ENCODE data around the gene RBFOX2. TPM values are rescaled to one million over a fixed set of nuclear protein-coding genes. Genes with fewer than 3 reads are reported as not detected.

RBFOX2 gene
- total RNA-seq, 1 donor from 2014 or later = 70.0 TPM

- Histone ChIP-seq H3K36me3 (no peaks in the 10 kb centered on the region), H3K27ac (peak overlapping the region; percentile 95), H3K27me3 (no peaks in the 10 kb centered on the region), H3K4me1 (peaks cover 37% of the 10 kb centered on the region), H3K9me3 (no peaks in the 10 kb centered on the region), H3K4me3 (peak overlapping the region; percentile 88 to 97)
- no peak for DNase-seq (ENCODE audit: extremely low spot score in 2 of 2)
- intact Hi-C loops (cut with DNase I) = no loop called here
- TF ChIP-seq CTCF (IDR thresholded peaks at IDR 0.05) = no peak
- TF ChIP-seq POLR2A (IDR thresholded peaks at IDR 0.05) = no peak
- no peak for TF ChIP-seq POLR2AphosphoS5 (IDR thresholded peaks at IDR 0.05; ENCODE audit: insufficient read depth in 1 of 2, low read depth in 1 of 2)
These were observed 534 bp downstream of the RBFOX2 start for GRCh38 chr22:36027935-36028645.

GRCh38 chr22:36027579-36027934 lies 1.1 kb downstream of the RBFOX2 start:
- Histone ChIP-seq H3K36me3 (no peaks in the 10 kb centered on the region), H3K27me3 (no peaks in the 10 kb centered on the region), H3K27ac (peak overlapping the region; percentile 95), H3K9me3 (no peaks in the 10 kb centered on the region), H3K4me1 (peaks cover 43% of the 10 kb centered on the region), H3K4me3 (peak overlapping the region; percentile 88 to 97)
- no peak for TF ChIP-seq POLR2AphosphoS5 (IDR thresholded peaks at IDR 0.05; ENCODE audit: insufficient read depth in 1 of 2, low read depth in 1 of 2)
- TF ChIP-seq POLR2A (IDR thresholded peaks at IDR 0.05) = no peak
- no peak for TF ChIP-seq CTCF (IDR thresholded peaks at IDR 0.05)
- DNase-seq (ENCODE audit: extremely low spot score in 2 of 2) = no peak
- intact Hi-C loops (cut with DNase I) = no loop called here

- Histone ChIP-seq H3K9me3 (no peaks in the 10 kb centered on the region), H3K27ac (peak overlapping the region; percentile 95), H3K4me3 (peak overlapping the region; percentile 88 to 97), H3K27me3 (no peaks in the 10 kb centered on the region), H3K4me1 (peaks cover 50% of the 10 kb centered on the region), H3K36me3 (no peaks in the 10 kb centered on the region)
- no peak for TF ChIP-seq POLR2A (IDR thresholded peaks at IDR 0.05)
- DNase-seq (ENCODE audit: extremely low spot score in 2 of 2) = no peak
- intact Hi-C loops (cut with DNase I) = no loop called here
These were observed 1.9 kb downstream of the RBFOX2 start for GRCh38 chr22:36026741-36027140.

- Histone ChIP-seq H3K36me3 (no peaks in the 10 kb centered on the region), H3K4me1 (peaks cover 69% of the 10 kb centered on the region), H3K4me3 (no peak overlapping the region), H3K27ac (peak overlapping the region; percentile 60), H3K27me3 (no peaks in the 10 kb centered on the region), H3K9me3 (no peaks in the 10 kb centered on the region)
- intact Hi-C loops (cut with DNase I) = no loop called here
- TF ChIP-seq POLR2A (IDR thresholded peaks at IDR 0.05) (no peak), CTCF (IDR thresholded peaks at IDR 0.05) (no peak), POLR2AphosphoS5 (IDR thresholded peaks at IDR 0.05; ENCODE audit: insufficient read depth in 1 of 2, low read depth in 1 of 2) (no peak)
- no peak for DNase-seq (ENCODE audit: extremely low spot score in 2 of 2)
These were observed 5.9 kb downstream of the RBFOX2 start for GRCh38 chr22:36022697-36023096.

GRCh38 chr22:36022162-36022561 lies 6.5 kb downstream of the RBFOX2 start:
- H3K9me3 ChIP-seq = no peaks in the 10 kb centered on the region
- H3K27me3 ChIP-seq = no peaks in the 10 kb centered on the region
- peak overlapping the region; percentile 60 for H3K27ac ChIP-seq
- intact Hi-C loops (cut with DNase I) = no loop called here
- H3K4me3 ChIP-seq = no peak overlapping the region
- no peak for DNase-seq (ENCODE audit: extremely low spot score in 2 of 2)
- TF ChIP-seq POLR2AphosphoS5 (IDR thresholded peaks at IDR 0.05; ENCODE audit: insufficient read depth in 1 of 2, low read depth in 1 of 2) (no peak), POLR2A (IDR thresholded peaks at IDR 0.05) (no peak), CTCF (IDR thresholded peaks at IDR 0.05) (no peak)
- H3K36me3 ChIP-seq = no peaks in the 10 kb centered on the region
- H3K4me1 ChIP-seq = peaks cover 72% of the 10 kb centered on the region
